HG03097 (cell line): Measurements from ENCODE around the gene PLXNA4.

Experiments used
- ATAC-seq: cut with Tn5 transposase; IDR thresholded peaks from one replicate; pipeline ENCODE4 v1.9.1; 2021; ENCODE audit not compliant: unreplicated experiment, low FRiP score

Gene PLXNA4

GRCh38 chr7:132422502-132423111, 153.7 kb downstream of the PLXNA4 start:
- no peak for ATAC-seq

GRCh38 chr7:132420527-132420926, 155.7 kb downstream of the PLXNA4 start:
- ATAC-seq = no peak

GRCh38 chr7:132419542-132419941, 156.7 kb downstream of the PLXNA4 start:
- ATAC-seq = no peak

- no peak for ATAC-seq
These were observed 157.4 kb downstream of the PLXNA4 start for GRCh38 chr7:132418840-132419239.

- no peak for ATAC-seq
These were observed 159.0 kb downstream of the PLXNA4 start for GRCh38 chr7:132417103-132417906.

GRCh38 chr7:132416395-132416794, 159.9 kb downstream of the PLXNA4 start:
- no peak for ATAC-seq

- ATAC-seq = no peak
These were observed 161.0 kb downstream of the PLXNA4 start for GRCh38 chr7:132415259-132415658.

GRCh38 chr7:132414857-132415256, 161.4 kb downstream of the PLXNA4 start:
- ATAC-seq = no peak

- ATAC-seq = no peak
These were observed 163.8 kb downstream of the PLXNA4 start for GRCh38 chr7:132412435-132412834.

- ATAC-seq = no peak
These were observed 165.3 kb downstream of the PLXNA4 start for GRCh38 chr7:132410861-132411541.

- no peak for ATAC-seq
These were observed 165.9 kb downstream of the PLXNA4 start for GRCh38 chr7:132410385-132410784.

- no peak for ATAC-seq
These were observed 168.5 kb downstream of the PLXNA4 start for GRCh38 chr7:132407764-132408163.

GRCh38 chr7:132406039-132406438, 170.2 kb downstream of the PLXNA4 start:
- ATAC-seq = no peak

GRCh38 chr7:132404261-132404660, 172.0 kb downstream of the PLXNA4 start:
- ATAC-seq = no peak

GRCh38 chr7:132403465-132404110, 172.7 kb downstream of the PLXNA4 start:
- no peak for ATAC-seq

GRCh38 chr7:132402751-132403245, 173.5 kb downstream of the PLXNA4 start:
- ATAC-seq = no peak

- ATAC-seq = no peak
These were observed 174.2 kb downstream of the PLXNA4 start for GRCh38 chr7:132402096-132402495.

- ATAC-seq = no peak
These were observed 175.6 kb downstream of the PLXNA4 start for GRCh38 chr7:132400561-132401142.

- ATAC-seq = no peak
These were observed 176.9 kb downstream of the PLXNA4 start for GRCh38 chr7:132399367-132399766.

GRCh38 chr7:132398253-132398925, 177.9 kb downstream of the PLXNA4 start:
- no peak for ATAC-seq
